Measurements from ENCODE around the gene AGBL4.

DNA sequence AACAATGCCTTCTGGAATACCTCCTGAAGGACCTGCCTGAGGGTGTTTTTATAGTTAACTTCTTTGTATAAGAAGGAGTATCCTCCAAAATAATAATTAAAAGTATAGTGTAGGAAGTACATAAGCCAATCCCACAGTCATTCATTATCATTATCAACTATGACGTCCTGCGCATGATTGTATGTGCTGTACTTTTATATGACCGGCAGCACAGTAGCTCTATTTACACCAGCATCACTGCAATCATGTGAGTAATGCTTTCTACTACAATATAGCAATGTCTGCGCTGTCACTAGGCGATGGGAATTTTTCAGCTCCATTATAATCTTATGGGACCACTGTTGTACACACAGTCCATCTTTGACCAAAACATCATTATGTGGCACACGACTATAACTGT is 1319.0 kb downstream of the AGBL4 start:
- TF ChIP-seq, protein P1, sequence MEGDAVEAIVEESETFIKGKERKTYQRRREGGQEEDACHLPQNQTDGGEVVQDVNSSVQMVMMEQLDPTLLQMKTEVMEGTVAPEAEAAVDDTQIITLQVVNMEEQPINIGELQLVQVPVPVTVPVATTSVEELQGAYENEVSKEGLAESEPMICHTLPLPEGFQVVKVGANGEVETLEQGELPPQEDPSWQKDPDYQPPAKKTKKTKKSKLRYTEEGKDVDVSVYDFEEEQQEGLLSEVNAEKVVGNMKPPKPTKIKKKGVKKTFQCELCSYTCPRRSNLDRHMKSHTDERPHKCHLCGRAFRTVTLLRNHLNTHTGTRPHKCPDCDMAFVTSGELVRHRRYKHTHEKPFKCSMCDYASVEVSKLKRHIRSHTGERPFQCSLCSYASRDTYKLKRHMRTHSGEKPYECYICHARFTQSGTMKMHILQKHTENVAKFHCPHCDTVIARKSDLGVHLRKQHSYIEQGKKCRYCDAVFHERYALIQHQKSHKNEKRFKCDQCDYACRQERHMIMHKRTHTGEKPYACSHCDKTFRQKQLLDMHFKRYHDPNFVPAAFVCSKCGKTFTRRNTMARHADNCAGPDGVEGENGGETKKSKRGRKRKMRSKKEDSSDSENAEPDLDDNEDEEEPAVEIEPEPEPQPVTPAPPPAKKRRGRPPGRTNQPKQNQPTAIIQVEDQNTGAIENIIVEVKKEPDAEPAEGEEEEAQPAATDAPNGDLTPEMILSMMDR (IDR thresholded peaks at IDR 0.05 in 8 of 11, conservative IDR thresholded peaks at IDR 0.05 in 3 of 11), result no peak
- no peak for TF ChIP-seq POLR2A (IDR thresholded peaks at IDR 0.05)
